Type B pancreatic cell (in vitro differentiated cells): ENCODE measurements around the gene FAT1. TPM values are rescaled to one million over a fixed set of nuclear protein-coding genes. Genes with fewer than 3 reads are reported as not detected.

ENCODE experiments used
- DNase-seq: peaks from one replicate; pipeline ENCODE4 v3.0.0; 2021; ENCODE audit warnings: mixed read lengths; ENCODE audit not compliant: unreplicated experiment; ENCODE audit errors: extremely low spot score
- H3K27ac Mint-ChIP-seq: 2 replicates; pipeline ENCODE4 v1.8.0; 2021; ENCODE audit warnings: mild to moderate bottlenecking, mixed read lengths
- H3K27me3 Mint-ChIP-seq: 2 replicates; pipeline ENCODE4 v1.8.0; 2021; ENCODE audit warnings: mixed read lengths
- H3K36me3 Mint-ChIP-seq: 2 replicates; pipeline ENCODE4 v1.8.0; 2021; ENCODE audit warnings: mixed read lengths
- H3K4me1 Mint-ChIP-seq: one replicate; pipeline ENCODE4 v1.8.0; 2021; ENCODE audit warnings: mixed read lengths; ENCODE audit not compliant: unreplicated experiment
- H3K4me3 Mint-ChIP-seq: 2 replicates; pipeline ENCODE4 v1.8.0; 2021; ENCODE audit warnings: mild to moderate bottlenecking, mixed read lengths
- H3K9me3 Mint-ChIP-seq: 2 replicates; pipeline ENCODE4 v1.8.0; 2021; ENCODE audit warnings: mixed read lengths
- CTCF ChIP-seq: fragments of 200-600 bp; sonication (generic); conservative IDR thresholded peaks from 2 replicates; pipeline ENCODE4 v1.5.0; 2021; ENCODE audit warnings: antibody characterized with exemption, mild to moderate bottlenecking
- total RNA-seq: library from RNA; stranded (reverse); gene quantifications from 2 replicates; pipeline ENCODE4 v1.2.1, GENCODE V29; 2021; ENCODE audit warnings: low replicate concordance

Gene FAT1
- total RNA-seq, 1 donor from 2014 or later, result 197 TPM

- Mint-ChIP-seq H3K4me1 (peaks cover 23% of the 10 kb centered on the region), H3K4me3 (no peak overlapping the region), H3K36me3 (peaks cover 38% of the 10 kb centered on the region), H3K27me3 (no peaks in the 10 kb centered on the region), H3K27ac (no peak overlapping the region), H3K9me3 (no peaks in the 10 kb centered on the region)
- TF ChIP-seq CTCF, result no peak
- DNase-seq, result no peak
Observed at GRCh38 chr4:186647821-186648220, 75.8 kb downstream of the FAT1 start.

- H3K27ac Mint-ChIP-seq, result no peak overlapping the region
Observed at GRCh38 chr4:186644737-186645261, 78.9 kb downstream of the FAT1 start.

GRCh38 chr4:186644311-186644638, 79.4 kb downstream of the FAT1 start:
- TF ChIP-seq CTCF, result no peak

More at GRCh38 chr4:186644737-186645261, 78.9 kb downstream of the FAT1 start:
- Mint-ChIP-seq H3K36me3 (peaks cover 46% of the 10 kb centered on the region), H3K27me3 (no peaks in the 10 kb centered on the region), H3K9me3 (no peaks in the 10 kb centered on the region), H3K4me1 (peaks cover 11% of the 10 kb centered on the region), H3K4me3 (no peak overlapping the region)
- TF ChIP-seq CTCF, result no peak
- no peak for DNase-seq

GRCh38 chr4:186643501-186644310, 80.0 kb downstream of the FAT1 start:
- Mint-ChIP-seq H3K4me3 (no peak overlapping the region), H3K4me1 (peaks cover 11% of the 10 kb centered on the region), H3K27me3 (no peaks in the 10 kb centered on the region), H3K9me3 (no peaks in the 10 kb centered on the region), H3K36me3 (peaks cover 42% of the 10 kb centered on the region), H3K27ac (no peak overlapping the region)
- DNase-seq, result no peak
- TF ChIP-seq CTCF, result no peak

More at GRCh38 chr4:186644311-186644638, 79.4 kb downstream of the FAT1 start:
- peaks cover 44% of the 10 kb centered on the region for H3K36me3 Mint-ChIP-seq
- no peak for DNase-seq
- H3K4me1 Mint-ChIP-seq, result peaks cover 11% of the 10 kb centered on the region
- H3K27me3 Mint-ChIP-seq, result no peaks in the 10 kb centered on the region
- H3K4me3 Mint-ChIP-seq, result no peak overlapping the region
- H3K9me3 Mint-ChIP-seq, result no peaks in the 10 kb centered on the region
- H3K27ac Mint-ChIP-seq, result no peak overlapping the region

- TF ChIP-seq CTCF, result no peak
- H3K9me3 Mint-ChIP-seq, result no peaks in the 10 kb centered on the region
- H3K4me1 Mint-ChIP-seq, result peaks cover 11% of the 10 kb centered on the region
- H3K4me3 Mint-ChIP-seq, result no peak overlapping the region
- peaks cover 42% of the 10 kb centered on the region for H3K36me3 Mint-ChIP-seq
- H3K27ac Mint-ChIP-seq, result no peak overlapping the region
- DNase-seq, result no peak
- H3K27me3 Mint-ChIP-seq, result no peaks in the 10 kb centered on the region
Observed at GRCh38 chr4:186642998-186643397, 80.7 kb downstream of the FAT1 start.
